ENCODE results near the gene PNMA8B.

DNA sequence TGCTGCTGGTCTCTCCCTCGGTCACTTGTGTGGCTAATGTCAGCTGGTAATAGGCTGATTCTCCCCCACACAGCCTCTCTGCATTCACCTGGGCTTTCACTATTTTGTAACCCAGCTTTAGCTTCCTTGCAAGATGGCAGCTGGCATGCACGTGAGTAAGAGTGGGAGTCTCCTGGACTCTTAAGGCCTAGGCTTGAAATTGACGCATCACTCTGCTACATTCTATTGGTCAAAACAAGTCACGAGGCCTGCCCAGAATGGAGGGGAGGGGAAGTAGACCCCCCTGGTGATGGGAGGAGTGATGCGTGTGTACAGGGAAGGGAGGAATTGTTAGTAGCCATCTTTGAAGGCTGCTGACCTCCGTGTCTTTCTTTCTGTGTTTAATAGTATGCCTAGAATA lies 24.9 kb upstream of the PNMA8B start:
- TF ChIP-seq CTCF (IDR thresholded peaks at IDR 0.05): no peak
- no peak for TF ChIP-seq POLR2A (IDR thresholded peaks at IDR 0.05)
- no peak for TF ChIP-seq POLR2AphosphoS5 (IDR thresholded peaks at IDR 0.05)
